Camera-type eye (tissue), 1 donor: ENCODE measurements around the gene R3HDM4. TPM values are rescaled to one million over a fixed set of nuclear protein-coding genes. Genes with fewer than 3 reads are reported as not detected.

Source experiments
- total RNA-seq: library from RNA; depleted of rRNA; stranded (reverse); fragments of >200 nt; gene quantifications from one replicate; pipeline ENCODE4 v1.2.3, GENCODE V29; 2014

The R3HDM4 gene
- 34.8 TPM for total RNA-seq

DNA sequence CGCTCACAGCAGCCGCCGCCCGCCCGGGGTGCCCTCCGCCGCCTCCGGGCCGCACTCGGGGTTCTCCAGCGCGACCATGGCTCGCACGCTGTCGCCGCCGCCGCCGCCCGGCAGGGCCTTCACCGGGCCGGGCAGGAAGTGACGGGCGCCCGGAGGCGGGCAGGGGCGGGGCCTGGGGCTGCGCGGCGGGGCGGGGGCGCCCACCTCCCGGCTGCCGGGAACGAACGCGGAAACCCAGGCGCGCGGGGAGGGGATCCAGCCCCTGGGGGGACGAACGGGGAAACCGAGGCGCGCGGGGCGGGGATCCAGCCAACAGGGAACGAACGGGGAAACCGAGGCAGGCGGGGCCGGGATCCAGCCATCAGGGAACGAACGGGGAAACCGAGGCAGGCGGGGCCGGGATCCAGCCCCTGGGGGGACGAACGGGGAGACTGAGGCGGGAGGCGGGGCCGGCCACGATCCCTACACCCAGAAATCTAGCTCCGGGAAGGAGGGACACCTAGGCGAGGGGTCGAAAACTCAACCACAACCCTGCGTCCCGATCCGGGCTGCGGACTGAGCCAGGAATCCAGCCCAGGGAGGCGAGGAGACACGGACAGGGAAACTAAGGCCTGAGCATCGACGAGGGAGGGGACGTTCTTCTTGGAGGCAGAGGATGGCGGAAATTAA is at the start of gene R3HDM4:
TSS of gene R3HDM4 (minus strand) at position 140 of the 669 bp plus-strand sequence. CDS start at position 78, 62 bp downstream.

DNA sequence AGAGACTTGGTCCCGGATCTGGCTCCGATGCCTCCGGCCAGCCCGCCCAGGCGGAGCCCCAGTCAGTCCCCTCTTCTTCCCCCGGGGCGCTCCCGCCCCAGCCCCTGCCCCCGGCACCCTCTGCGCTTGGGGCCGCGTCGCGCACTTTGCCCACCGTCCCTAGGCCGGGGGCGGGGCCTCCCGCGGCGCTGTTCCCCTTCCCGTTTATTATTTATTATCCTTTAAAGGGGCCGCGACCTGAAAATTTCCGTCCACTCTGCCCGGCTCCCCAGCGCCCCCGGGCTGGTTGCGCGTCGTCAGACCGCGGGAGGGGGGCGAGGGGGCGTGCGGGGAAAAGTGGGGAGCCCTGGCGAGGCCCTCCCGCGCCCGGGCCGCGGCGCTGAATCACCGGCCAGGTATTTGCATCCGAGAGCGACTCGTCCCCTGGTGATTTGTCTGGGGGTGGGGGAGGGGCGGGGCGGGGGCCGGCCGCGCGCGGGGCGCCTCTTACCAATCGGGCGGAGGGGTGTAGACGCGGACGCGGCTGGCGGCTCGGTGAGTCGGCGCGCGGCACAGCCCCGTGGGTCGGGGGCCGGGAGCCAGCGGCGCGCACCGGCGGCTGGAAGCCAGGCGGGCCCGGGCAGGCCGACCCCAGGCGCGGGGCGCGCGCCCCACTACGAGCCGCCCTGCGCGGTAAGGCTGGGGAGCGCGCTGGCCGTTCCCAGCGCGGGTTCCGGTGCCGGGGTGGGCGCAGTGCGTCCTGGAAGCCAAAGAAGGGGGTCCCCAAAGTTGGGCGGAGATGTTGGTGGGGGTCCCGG is 12.7 kb upstream of the R3HDM4 start, which contains the start of gene ARID3A:
TSS of gene ARID3A (plus strand) at position 510 of the 797 bp plus-strand sequence. CDS start 3,494 bp downstream, outside the sequence.

DNA sequence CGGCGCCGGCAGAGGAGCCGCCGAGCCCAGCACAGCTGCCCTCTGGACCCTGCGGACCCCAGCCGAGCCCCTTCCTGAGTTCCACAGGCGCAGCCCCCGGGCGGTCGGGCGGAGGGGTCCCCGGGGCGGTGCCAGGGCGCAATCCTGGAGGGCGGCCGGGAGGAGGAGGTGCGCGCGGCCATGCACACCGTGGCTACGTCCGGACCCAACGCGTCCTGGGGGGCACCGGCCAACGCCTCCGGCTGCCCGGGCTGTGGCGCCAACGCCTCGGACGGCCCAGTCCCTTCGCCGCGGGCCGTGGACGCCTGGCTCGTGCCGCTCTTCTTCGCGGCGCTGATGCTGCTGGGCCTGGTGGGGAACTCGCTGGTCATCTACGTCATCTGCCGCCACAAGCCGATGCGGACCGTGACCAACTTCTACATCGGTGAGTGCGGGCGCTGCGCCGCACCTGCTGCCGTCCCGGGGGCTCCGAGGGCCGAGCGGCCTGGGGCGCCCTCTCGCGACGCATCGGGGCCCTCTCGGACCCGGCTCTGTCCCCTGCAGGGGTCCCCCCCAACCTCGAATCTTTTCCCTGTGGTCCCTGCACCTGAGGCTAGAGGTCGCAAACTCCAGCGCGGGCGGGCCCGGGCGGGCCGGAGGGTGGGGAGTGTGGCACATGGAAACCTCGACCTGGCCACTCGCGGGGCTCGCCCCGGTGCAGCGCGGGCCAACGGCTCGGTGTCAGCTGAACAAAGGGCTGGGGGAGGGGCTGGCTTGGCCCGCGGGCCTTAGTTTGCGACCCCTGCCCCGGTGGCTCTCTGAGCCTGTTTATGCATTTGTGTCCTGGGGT is 4.5 kb upstream of the R3HDM4 start, which contains the start of gene KISS1R:
TSS of gene KISS1R (plus strand) at position 11 of the 829 bp plus-strand sequence. CDS start at position 181, 170 bp downstream.

DNA sequence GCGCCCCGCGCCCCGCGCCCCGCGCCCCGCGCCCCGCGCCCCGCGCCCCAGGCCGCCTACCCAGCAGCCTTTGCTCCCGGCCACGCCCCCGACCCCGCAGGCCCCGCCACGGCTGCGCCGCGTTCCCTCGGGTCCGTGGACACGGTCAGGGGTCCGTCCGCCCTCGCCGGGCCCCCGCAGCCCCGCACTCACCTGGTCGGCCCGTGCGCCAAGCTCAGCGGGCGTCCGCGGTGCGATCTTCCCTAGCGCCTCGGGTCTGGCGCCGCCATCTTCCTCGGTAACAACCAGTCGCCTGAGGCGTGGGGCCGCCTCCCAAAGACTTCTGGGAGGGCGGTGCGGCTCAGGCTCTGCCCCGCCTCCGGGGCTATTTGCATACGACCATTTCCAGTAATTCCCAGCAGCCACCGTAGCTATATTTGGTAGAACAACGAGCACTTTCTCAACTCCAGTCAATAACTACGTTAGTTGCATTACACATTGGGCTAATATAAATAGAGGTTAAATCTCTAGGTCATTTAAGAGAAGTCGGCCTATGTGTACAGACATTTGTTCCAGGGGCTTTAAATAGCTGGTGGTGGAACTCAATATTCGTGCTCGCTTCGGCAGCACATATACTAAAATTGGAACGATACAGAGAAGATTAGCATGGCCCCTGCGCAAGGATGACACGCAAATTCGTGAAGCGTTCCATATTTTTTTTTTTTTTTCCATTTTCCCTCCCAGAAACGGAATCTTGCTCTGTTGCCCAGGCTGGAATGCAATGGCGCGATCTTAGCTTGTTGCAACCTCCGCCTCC is 19.9 kb downstream of the R3HDM4 start, which contains the start of the genes MED16 and RNU6-9:
TSS of gene MED16 (minus strand) at position 294 of the 796 bp plus-strand sequence. CDS start 2,056 bp downstream, outside the sequence.
TSS of gene RNU6-9 (plus strand) at position 591 of the 796 bp plus-strand sequence.

DNA sequence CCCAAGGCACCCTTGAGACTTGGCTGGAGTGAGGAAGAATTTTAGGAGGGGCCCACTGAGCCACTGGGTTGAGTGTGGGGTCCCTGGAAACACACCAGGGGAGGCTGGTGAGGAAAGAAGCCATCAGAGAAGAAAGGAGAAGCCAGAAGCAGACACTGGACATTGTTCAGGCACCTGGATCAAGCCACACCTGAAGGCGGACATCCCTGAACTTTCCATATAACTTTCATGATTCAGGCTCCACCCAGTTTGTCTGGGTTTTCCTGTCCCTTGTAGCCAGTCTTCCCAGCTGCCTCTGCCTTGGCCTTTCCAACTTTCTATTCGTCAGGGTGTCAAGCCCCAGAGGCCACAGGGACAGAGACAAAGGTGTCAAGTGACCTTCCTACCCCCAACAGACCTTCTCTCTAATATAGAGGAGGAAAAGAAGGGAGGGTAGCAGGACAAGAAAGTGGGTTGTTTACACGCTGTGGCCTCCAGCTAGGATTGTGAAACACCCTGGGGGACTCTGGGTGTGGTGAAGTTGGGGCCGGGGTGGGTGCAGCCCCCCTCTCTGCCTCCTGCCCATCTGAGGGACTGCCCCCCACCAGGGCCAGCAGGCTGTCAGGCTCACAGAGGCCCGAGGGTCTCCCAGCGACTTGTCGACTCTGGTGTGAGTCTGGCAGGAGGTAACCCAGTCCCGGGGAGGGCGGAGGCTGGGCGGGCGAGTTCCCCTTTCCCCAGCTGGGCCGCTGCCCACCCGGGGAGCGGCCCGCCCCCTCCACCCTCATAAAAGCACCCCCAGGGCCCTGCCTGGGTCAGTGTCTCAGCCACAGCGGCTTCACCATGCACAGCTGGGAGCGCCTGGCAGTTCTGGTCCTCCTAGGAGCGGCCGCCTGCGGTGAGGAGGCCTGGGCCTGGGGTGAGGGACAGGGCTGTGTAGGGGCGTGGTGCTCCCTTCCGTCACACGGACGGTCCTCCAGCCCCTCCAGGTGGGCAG is 53.9 kb downstream of the R3HDM4 start, which contains the start of gene CFD:
TSS of gene CFD (plus strand) at position 797 of the 976 bp plus-strand sequence. CDS start at position 823, 26 bp downstream.

DNA sequence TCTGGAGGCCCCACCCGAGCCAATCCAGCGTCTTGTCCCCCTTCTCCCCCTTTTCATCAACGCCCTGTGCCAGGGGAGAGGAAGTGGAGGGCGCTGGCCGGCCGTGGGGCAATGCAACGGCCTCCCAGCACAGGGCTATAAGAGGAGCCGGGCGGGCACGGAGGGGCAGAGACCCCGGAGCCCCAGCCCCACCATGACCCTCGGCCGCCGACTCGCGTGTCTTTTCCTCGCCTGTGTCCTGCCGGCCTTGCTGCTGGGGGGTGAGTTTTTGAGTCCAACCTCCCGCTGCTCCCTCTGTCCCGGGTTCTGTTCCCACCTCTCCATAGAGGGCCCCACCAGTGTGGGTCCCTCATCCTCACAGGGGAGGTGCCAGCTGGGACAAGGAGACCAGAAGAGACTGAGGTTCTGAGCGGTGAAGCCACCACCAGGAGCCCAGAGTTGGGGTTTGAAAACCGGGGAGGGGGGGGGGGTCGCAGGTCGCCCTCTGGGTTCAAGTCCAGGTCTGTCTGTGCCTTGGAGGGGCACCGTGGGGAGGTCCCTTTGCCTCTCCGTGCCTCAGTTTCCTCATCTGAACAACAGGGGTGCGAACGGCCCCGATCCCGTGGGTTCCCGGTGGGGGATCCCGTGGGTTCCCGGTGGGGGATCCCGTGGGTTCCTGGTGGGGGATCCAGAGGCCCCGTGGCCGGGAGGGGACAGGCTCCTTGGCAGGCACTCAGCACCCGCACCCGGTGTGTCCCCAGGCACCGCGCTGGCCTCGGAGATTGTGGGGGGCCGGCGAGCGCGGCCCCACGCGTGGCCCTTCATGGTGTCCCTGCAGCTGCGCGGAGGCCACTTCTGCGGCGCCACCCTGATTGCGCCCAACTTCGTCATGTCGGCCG is 60.6 kb downstream of the R3HDM4 start, which contains the start of gene ELANE:
TSS of gene ELANE (plus strand) at position 168 of the 878 bp plus-strand sequence. CDS start at position 194, 26 bp downstream.

Other genes with a start within 250 kb of the R3HDM4 start
- 36.6 TPM for gene FSTL3, start 236.8 kb downstream of the R3HDM4 start, total RNA-seq
- gene PRSS57, start 217.8 kb downstream of the R3HDM4 start, total RNA-seq = not detected
- 145 TPM for gene PALM, start 204.3 kb downstream of the R3HDM4 start, total RNA-seq
- 1.4 TPM for gene MISP, start 162.1 kb downstream of the R3HDM4 start, total RNA-seq
- 113 TPM for gene PTBP1, start 115.8 kb downstream of the R3HDM4 start, total RNA-seq
- 21.2 TPM for gene PLPPR3, start 91.3 kb downstream of the R3HDM4 start, total RNA-seq
- 3.4 TPM for gene AZU1, start 85.4 kb downstream of the R3HDM4 start, total RNA-seq
- 2.5 TPM for gene PRTN3, start 72.2 kb downstream of the R3HDM4 start, total RNA-seq
- gene ELANE, start 60.9 kb downstream of the R3HDM4 start, total RNA-seq = 6.4 TPM
- gene CFD, start 53.6 kb downstream of the R3HDM4 start, total RNA-seq = 15.3 TPM
- 70.6 TPM for gene MED16, start 20.0 kb downstream of the R3HDM4 start, total RNA-seq
- not detected for gene RNU6-9, start 19.7 kb downstream of the R3HDM4 start, total RNA-seq
- not detected for gene KISS1R, start 4.1 kb upstream of the R3HDM4 start, total RNA-seq
- gene ARID3A, start 12.8 kb upstream of the R3HDM4 start, total RNA-seq = 12.7 TPM
- gene WDR18, start 71.1 kb upstream of the R3HDM4 start, total RNA-seq = 52.4 TPM
- not detected for gene GRIN3B, start 87.2 kb upstream of the R3HDM4 start, total RNA-seq
- 103 TPM for gene TMEM259, start 107.9 kb upstream of the R3HDM4 start, total RNA-seq
- not detected for gene RNU6-2, start 108.3 kb upstream of the R3HDM4 start, total RNA-seq
- 60.9 TPM for gene CNN2, start 113.4 kb upstream of the R3HDM4 start, total RNA-seq
- gene ABCA7, start 126.9 kb upstream of the R3HDM4 start, total RNA-seq = 84.4 TPM
- 11.5 TPM for gene ARHGAP45, start 153.9 kb upstream of the R3HDM4 start, total RNA-seq
- 101 TPM for gene POLR2E, start 182.2 kb upstream of the R3HDM4 start, total RNA-seq
- gene GPX4, start 190.8 kb upstream of the R3HDM4 start, total RNA-seq = 157 TPM